HPDE6-E6E7 (cell line): ENCODE results near the gene EME1.

ENCODE experiments used
- DNase-seq: peaks from one replicate; pipeline ENCODE4 v3.0.0; 2011; ENCODE audit warnings: missing footprints; ENCODE audit errors: extremely low spot score

Gene EME1

GRCh38 chr17:50363217-50364060 is 9.6 kb upstream of the EME1 start:
- DNase-seq, result no peak

- DNase-seq, result no peak
Measured at GRCh38 chr17:50364061-50364458, 9.0 kb upstream of the EME1 start.

GRCh38 chr17:50364715-50365114 is 8.3 kb upstream of the EME1 start:
- DNase-seq, result no peak

GRCh38 chr17:50365165-50365564 is 7.9 kb upstream of the EME1 start:
- DNase-seq, result no peak

DNA sequence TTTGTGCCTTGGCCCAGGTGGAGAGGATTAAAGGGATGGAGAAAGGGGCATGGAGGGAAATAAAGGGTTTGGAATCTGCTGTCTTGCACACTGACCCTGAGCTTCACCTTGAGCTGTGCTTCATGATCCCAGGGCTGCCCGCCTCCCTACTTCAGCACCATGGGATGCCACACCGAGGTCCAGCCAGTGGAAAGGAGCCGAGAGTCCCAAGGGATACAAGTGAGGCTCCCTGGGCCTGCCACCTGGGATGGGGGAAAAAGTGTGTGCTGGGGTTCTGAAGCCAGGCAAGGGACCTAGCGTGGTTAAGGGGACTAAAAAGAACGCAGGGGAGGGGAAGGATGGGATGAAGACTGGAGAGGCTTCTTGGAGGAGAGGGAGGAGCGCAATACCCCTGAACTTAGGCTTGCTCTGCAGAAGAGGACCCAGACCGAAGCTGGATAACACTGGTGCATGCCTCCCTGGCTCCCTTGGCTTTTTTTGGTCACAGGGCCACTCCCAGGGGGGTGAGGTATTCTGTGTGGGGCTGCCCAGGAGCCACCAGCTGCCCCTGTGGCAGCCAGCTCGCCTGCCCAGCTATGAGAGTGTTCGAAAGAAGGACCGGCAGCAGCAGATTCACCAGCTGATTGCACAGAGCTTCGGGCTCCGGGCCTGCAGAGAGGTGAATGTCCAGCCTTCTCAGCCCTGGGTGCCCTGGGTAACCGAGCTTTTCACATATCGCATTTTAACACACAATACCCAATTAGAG is 7.2 kb upstream of the EME1 start:
- no peak for DNase-seq

- DNase-seq, result no peak
Measured at GRCh38 chr17:50367401-50367800, 5.6 kb upstream of the EME1 start.

- no peak for DNase-seq
Measured at GRCh38 chr17:50370052-50370451, 3.0 kb upstream of the EME1 start.

DNA sequence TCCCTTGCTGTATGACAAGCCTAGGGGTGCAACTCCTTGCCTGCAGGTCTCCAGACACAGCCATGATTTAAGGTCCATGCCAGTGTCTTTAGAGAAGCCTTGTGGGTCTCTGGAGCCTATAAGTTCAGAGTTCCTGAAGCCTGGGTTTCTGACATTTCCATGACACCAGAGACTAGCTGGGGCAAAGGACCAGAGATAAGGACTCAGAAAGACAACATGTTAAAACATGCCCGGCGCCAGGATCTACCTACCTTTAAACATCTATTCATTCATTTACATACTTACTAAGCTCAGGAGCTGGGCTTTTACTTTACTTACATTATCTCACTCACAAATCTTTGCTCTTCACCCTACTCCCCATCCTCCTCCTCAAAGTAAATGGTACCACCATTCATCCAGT is 1.5 kb upstream of the EME1 start:
- peak; percentile 48 for DNase-seq

DNA sequence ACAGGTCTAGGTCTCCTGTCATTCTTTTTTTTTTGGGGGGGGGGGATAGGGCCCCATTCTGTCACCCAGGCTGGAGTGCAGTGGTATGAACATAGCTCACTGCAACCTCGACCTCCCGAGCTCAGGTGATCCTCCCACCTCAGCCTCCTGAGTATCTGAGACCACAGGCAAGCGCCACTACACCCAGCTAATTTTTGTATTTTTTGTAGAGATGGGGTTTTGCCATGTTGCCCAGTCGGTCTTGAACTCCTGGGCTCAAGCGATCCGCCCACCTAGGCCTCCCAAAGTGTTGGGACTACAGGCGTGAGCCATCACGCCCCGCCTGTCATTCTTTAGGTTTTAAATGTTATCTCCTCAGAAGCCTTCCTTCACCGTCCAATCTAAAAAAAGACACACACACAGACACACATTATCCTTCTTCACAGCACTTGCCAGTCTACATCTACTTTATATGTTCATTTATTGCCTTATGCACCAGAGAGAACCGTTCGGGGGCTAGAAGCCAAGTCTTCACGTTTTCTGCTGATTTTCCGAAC is 739 bp upstream of the EME1 start:
- DNase-seq, result no peak

DNA sequence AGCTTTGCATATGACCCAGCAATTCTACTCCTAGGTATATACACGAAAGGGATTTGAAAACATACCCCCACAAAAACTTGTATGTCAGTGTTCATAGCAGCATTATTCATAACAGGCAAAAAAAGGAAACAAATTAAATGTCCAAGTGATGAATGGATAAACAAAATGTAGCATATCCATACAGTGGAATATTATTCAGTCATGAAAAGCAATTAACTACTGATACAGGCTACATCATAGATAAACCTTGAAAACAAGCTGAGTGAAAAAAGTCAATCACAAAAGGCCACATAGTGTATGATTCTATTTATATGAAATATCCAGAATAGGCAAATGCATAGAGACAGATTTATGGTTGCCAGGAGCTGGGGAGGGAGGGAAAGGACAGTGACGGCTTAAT is 676 bp downstream of the EME1 start:
- DNase-seq, result no peak

DNA sequence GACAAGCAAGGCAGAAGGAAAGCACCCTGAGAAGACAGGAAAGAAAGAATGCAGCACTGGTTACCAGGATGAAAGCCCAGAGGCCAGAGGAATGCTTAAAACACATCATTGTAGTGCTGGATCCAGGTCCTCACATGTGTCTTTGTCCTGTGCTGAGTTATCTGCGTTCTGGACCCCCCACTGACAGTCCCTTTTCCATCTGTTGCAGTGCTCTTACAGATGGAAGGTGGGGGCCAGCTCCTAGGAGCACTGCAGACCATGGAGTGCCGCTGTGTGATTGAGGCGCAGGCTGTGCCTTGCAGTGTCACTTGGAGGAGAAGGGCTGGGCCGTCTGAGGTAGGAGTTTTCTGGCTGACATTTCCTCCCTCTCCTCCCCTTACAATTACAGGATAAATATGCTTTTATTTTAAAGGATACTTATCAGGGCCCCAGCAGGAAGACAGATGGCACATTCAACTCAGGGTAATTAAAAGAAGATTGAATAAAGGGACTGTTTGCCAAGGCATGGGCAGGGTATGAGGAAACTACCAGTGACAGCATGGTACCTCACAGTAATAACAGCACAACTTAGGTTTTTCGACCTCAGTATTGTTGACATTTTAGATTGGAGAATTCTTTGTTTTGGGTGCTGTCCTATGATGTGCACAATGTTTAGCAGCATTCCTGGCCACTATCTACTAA is 3.0 kb downstream of the EME1 start:
- DNase-seq, result no peak

DNA sequence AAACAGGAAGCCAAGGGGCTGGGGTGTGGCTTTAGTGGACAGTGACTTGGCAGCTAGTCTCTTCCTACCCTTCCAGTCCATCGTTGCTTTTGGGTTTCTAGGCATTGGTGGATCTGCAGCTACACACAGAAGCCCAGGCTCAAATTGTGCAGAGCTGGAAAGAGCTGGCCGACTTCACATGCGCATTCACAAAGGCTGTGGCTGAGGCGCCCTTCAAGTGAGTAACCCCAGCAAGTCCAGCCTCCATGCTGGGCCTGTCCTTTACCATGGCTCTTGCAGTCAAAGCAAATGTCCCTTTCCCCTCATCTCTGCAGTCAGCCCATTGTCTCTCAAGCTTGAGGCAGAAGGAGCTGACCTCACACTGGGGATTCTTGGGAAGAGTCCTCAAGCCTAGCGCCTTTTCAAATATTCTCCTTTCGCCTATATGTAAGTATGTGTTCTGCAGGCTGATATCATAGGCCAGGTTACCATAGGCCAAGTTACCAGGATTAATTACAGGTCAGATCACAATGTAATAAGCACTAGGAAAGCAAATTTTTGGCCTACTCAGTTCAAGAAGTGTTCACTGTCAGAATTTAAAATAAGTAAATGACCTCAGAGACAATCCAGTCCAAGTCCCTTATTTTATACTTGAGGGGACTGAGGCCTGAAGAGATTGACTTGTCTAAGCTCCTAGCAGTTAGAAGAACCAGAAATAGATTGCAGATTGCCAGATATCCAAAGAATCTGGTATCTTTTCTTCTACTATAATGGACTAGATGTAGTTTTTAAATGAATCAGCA is 6.5 kb downstream of the EME1 start:
- DNase-seq, result no peak

GRCh38 chr17:50380369-50381259 is 7.6 kb downstream of the EME1 start:
- DNase-seq, result no peak

DNA sequence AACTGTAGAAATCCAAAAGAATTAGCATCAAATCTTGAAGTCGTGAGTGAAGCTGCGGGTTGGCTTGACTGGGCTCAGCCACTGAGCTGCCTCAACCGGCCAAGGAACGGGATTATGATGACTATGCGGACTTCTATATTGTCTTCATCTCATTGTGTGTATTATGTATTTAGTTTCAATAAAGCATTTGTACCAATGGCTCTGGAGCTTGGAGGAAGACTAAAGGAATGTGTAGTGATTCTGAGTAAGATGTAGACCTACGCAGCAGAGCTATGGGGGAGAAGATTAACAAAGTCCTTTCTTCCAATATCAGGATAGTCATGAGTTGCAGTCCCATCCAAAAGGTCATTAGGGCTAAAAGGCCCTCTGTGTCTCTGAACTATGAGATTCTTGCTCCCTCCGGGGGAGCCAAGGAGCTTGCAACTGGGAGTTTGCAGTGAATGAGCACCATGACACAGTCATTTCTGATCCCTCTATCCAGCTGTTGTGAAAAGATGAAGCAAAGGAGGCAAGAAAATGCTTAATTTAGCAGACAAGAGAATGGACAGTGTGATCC is 8.3 kb downstream of the EME1 start:
- DNase-seq, result no peak

DNA sequence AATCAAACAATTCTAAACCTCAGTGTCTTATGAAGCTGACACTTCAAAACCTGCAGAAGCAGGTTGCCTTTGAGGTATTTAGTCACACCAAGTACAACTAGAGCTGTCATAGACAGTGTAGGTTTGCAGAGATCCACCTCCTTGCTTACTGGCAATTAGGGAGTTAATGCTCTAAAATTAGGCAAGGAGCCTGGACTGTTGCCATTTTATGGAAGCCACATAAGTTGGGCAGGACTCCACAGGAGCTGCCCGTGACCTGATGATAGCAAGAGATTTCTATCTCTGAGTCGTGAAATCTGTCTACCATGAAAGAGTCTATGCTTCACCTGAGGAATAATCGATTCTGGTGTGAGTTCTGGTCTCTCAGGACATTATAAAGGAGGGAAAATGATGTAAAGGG is 8.9 kb downstream of the EME1 start:
- DNase-seq, result no peak

GRCh38 chr17:50382931-50383330 is 9.9 kb downstream of the EME1 start:
- DNase-seq, result no peak

DNA sequence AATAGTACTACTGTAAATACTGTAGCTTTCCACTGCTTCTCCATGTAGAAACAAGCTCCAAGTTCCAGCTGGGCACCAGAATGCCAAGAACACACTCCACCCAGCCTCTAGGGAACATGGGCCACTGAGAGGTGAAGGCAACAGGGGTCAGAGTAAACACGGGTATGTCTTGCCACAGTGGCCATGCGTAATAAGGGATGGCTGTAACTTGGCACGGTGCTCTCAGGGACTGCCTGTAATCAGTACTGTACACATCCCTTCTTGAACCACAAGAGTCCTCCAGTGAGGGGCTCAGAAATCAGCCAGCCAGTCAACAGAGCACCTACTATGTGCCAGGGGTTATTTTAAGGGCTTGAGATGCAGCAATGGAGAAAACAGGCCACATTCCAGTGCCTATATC is 13.5 kb downstream of the EME1 start:
- DNase-seq, result no peak

- no peak for DNase-seq
Measured at GRCh38 chr17:50388728-50389127, 15.7 kb downstream of the EME1 start.

DNA sequence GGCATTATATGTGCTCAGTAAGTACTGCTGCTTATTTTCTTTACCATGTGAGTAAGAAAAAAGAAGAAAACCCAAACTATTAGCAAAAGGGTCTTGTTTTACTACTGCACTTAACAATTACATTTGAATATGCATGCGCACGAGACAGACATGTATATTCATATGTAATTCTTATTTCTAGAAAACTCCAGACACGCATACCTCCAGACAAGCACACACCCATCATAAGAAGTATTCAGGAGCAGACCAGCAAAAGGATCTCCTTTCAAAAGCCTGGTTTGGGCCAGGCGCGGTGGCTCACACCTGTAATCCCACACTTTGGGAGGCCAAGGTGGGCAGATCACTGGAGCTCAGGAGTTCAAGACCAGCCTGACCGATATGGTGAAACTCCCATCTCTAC is 16.5 kb downstream of the EME1 start:
- DNase-seq, result no peak

GRCh38 chr17:50392621-50393020 is 19.6 kb downstream of the EME1 start:
- no peak for DNase-seq
